ENCODE results near the gene RARS2. TPM values are rescaled to one million over a fixed set of nuclear protein-coding genes. Genes with fewer than 3 reads are reported as not detected.

Gene RARS2
- total and polyA plus RNA-seq, 2 experiments from 2014 or later = 31.8 to 38.5 TPM

DNA sequence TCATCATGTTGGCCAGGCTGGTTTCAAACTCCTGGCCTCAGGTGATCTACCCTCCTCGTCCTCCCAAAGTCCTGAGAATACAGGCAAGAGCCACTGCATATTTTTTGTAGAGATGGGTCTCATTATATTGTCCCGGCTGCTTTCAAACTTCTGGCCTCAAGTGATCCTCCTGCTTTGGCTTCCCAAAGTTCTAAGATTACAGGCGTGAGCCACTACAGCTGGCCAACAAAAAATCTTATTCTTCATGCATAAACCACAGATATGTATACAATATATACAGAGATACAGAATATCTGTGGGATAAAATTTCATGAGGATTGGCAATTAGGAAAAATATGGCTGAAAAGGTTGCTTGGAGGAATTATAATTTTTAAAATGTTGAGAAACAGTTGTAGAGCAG, 67.1 kb downstream of the RARS2 start:
- Histone ChIP-seq H3K79me2 (replicated peaks; ENCODE audit: insufficient read depth) (peaks cover 5% of the 10 kb centered on the region; the same call in 1 of the 2 replicates), H3K4me1 (ENCODE audit: insufficient read depth) (no peaks in the 10 kb centered on the region), H3K4me3 (no peak overlapping the region), H3K36me3 (ENCODE audit: insufficient read depth) (peaks cover 18% of the 10 kb centered on the region; the same call in 1 of the 2 replicates), H2AFZ (no peak overlapping the region), H3K9me2 (ENCODE audit: insufficient read depth) (no peaks in the 10 kb centered on the region), H3K4me2 (no peak overlapping the region), H3F3A (replicated peaks; ENCODE audit: low read depth) (no peaks in the 10 kb centered on the region), H4K20me1 (replicated peaks; ENCODE audit: insufficient read depth) (no peaks in the 10 kb centered on the region), H3K27me3 (ENCODE audit: insufficient read depth) (no peaks in the 10 kb centered on the region), H3K27ac (ENCODE audit: low read depth) (no peak overlapping the region)
- no peak overlapping the region for H3K27ac Mint-ChIP-seq
- TF ChIP-seq NANOG (IDR thresholded peaks at IDR 0.05; ENCODE audit: borderline replicate concordance) = no peak
- no peak for TF ChIP-seq POLR2AphosphoS5 (IDR thresholded peaks at IDR 0.05; ENCODE audit: low read depth)
- no peak for TF ChIP-seq CTCF (conservative IDR thresholded peaks at IDR 0.05; ENCODE audit: low read depth in 2 of 2)
- TF ChIP-seq, protein P1, sequence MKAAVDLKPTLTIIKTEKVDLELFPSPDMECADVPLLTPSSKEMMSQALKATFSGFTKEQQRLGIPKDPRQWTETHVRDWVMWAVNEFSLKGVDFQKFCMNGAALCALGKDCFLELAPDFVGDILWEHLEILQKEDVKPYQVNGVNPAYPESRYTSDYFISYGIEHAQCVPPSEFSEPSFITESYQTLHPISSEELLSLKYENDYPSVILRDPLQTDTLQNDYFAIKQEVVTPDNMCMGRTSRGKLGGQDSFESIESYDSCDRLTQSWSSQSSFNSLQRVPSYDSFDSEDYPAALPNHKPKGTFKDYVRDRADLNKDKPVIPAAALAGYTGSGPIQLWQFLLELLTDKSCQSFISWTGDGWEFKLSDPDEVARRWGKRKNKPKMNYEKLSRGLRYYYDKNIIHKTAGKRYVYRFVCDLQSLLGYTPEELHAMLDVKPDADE (IDR thresholded peaks at IDR 0.05) = no peak
- TF ChIP-seq CREB1 (CRISPR knock-in tag; IDR thresholded peaks at IDR 0.05; ENCODE audit: low read depth) = no peak
- TF ChIP-seq JUNB (IDR thresholded peaks at IDR 0.05; ENCODE audit: unreplicated experiment) = no peak
- TF ChIP-seq ZNF462 (CRISPR knock-in tag; IDR thresholded peaks at IDR 0.05) = no peak
- TF ChIP-seq, protein P2, sequence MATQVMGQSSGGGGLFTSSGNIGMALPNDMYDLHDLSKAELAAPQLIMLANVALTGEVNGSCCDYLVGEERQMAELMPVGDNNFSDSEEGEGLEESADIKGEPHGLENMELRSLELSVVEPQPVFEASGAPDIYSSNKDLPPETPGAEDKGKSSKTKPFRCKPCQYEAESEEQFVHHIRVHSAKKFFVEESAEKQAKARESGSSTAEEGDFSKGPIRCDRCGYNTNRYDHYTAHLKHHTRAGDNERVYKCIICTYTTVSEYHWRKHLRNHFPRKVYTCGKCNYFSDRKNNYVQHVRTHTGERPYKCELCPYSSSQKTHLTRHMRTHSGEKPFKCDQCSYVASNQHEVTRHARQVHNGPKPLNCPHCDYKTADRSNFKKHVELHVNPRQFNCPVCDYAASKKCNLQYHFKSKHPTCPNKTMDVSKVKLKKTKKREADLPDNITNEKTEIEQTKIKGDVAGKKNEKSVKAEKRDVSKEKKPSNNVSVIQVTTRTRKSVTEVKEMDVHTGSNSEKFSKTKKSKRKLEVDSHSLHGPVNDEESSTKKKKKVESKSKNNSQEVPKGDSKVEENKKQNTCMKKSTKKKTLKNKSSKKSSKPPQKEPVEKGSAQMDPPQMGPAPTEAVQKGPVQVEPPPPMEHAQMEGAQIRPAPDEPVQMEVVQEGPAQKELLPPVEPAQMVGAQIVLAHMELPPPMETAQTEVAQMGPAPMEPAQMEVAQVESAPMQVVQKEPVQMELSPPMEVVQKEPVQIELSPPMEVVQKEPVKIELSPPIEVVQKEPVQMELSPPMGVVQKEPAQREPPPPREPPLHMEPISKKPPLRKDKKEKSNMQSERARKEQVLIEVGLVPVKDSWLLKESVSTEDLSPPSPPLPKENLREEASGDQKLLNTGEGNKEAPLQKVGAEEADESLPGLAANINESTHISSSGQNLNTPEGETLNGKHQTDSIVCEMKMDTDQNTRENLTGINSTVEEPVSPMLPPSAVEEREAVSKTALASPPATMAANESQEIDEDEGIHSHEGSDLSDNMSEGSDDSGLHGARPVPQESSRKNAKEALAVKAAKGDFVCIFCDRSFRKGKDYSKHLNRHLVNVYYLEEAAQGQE (IDR thresholded peaks at IDR 0.05; ENCODE audit: unreplicated experiment) = no peak
- no peak for TF ChIP-seq ZNF114 (CRISPR knock-in tag; IDR thresholded peaks at IDR 0.05)
- TF ChIP-seq ZNF331 (CRISPR knock-in tag; IDR thresholded peaks at IDR 0.05; ENCODE audit: low read depth) = no peak
- no peak for TF ChIP-seq EZH2 (IDR thresholded peaks at IDR 0.05; ENCODE audit: low read depth, unreplicated experiment)
- TF ChIP-seq EZH2phosphoT487 (IDR thresholded peaks at IDR 0.05; ENCODE audit: unreplicated experiment) = no peak
- no peak for TF ChIP-seq STAT1 (IDR thresholded peaks at IDR 0.05; ENCODE audit: unreplicated experiment)
- H3K4me3 Mint-ChIP-seq = no peak overlapping the region
- no peaks in the 10 kb centered on the region for H3K9me3 Mint-ChIP-seq
- H3K27me3 Mint-ChIP-seq (ENCODE audit: insufficient read depth, low read depth, poor library complexity) = no peaks in the 10 kb centered on the region
- ATAC-seq (no peak), DNase-seq (ENCODE audit: low spot score) (no peak)
- H3K36me3 Mint-ChIP-seq (ENCODE audit: low read depth) = peaks cover 36% of the 10 kb centered on the region
- H3K4me1 Mint-ChIP-seq = no peaks in the 10 kb centered on the region
